ENCODE data around the gene ANKRD29. TPM values are rescaled to one million over a fixed set of nuclear protein-coding genes. Genes with fewer than 3 reads are reported as not detected.
A peak's percentile ranks its signal among the peaks of the same experiment; 100 is the strongest.

Gene ANKRD29
- polyA plus RNA-seq, 1 donor (not counting 4 experiments of a cell fraction or from before 2014, with no cell fraction given) = 3.7 TPM

- TF ChIP-seq EZH2 (IDR thresholded peaks at IDR 0.05; ENCODE audit: low read length) (no peak), CTCF (optimal IDR thresholded peaks at IDR 0.05 in 1 of 3, IDR thresholded peaks at IDR 0.05 in 1 of 3, conservative IDR thresholded peaks at IDR 0.05 in 1 of 3; ENCODE audit: extremely low read depth in 1 of 3, insufficient read depth in 2 of 3, low read length in 3 of 3) (no peak)
- Histone ChIP-seq H3K4me1 (ENCODE audit: control insufficient read depth, extremely low read depth, insufficient read depth, low read length) (peaks cover 30% of the 10 kb centered on the region), H3K9me3 (ENCODE audit: control insufficient read depth, low read depth, low read length) (no peaks in the 10 kb centered on the region), H3K4me2 (ENCODE audit: control insufficient read depth, extremely low read depth, insufficient read depth, low read depth, low read length) (no peak overlapping the region), H3K9ac (ENCODE audit: control insufficient read depth, extremely low read depth, insufficient read depth, low read length) (no peak overlapping the region), H3K9me1 (ENCODE audit: control insufficient read depth, extremely low read depth, insufficient read depth, low read length) (peaks cover 4% of the 10 kb centered on the region), H4K20me1 (ENCODE audit: control insufficient read depth, extremely low read depth, insufficient read depth, low read length) (peaks cover 24% of the 10 kb centered on the region), H3K79me2 (ENCODE audit: control insufficient read depth, insufficient read depth, low read length) (peaks cover 81% of the 10 kb centered on the region), H3K27me3 (ENCODE audit: control insufficient read depth, extremely low read depth, insufficient read depth, low read length) (no peaks in the 10 kb centered on the region), H3K27ac (ENCODE audit: control insufficient read depth, insufficient read depth, low read length) (no peak overlapping the region), H2AFZ (ENCODE audit: control insufficient read depth, low read length) (no peak overlapping the region), H3K36me3 (ENCODE audit: control insufficient read depth in 2 of 2, extremely low read depth in 1 of 2, insufficient read depth in 2 of 2, low read length in 2 of 2) (peaks cover 4 to 20% of the 10 kb centered on the region in 2 experiments), H3K4me3 (ENCODE audit: control insufficient read depth in 2 of 3, extremely low read depth in 1 of 3, insufficient read depth in 2 of 3, low read depth in 1 of 3, low read length in 3 of 3) (no peak overlapping the region)
- dilution Hi-C loops (cut with MboI; ENCODE audit: extremely low pct_ligation_motif_present, low sequenced_read_pairs) = no loop called here
- DNase-seq (ENCODE audit: low read depth, low spot score) = no peak
- no peak for FAIRE-seq
Observed at GRCh38 chr18:23580677-23581367, 81.9 kb downstream of the ANKRD29 start.

- peaks cover 4% of the 10 kb centered on the region for H3K9me1 ChIP-seq (ENCODE audit: control insufficient read depth, extremely low read depth, insufficient read depth, low read length)
- H3K27ac ChIP-seq (ENCODE audit: control insufficient read depth, insufficient read depth, low read length) = peak overlapping the region; percentile 18
- H3K4me2 ChIP-seq (ENCODE audit: control insufficient read depth, extremely low read depth, insufficient read depth, low read depth, low read length) = no peak overlapping the region
- FAIRE-seq (no peak), DNase-seq (ENCODE audit: low read depth, low spot score) (no peak)
- no peaks in the 10 kb centered on the region for H3K9me3 ChIP-seq (ENCODE audit: control insufficient read depth, low read depth, low read length)
- no peak overlapping the region for H3K9ac ChIP-seq (ENCODE audit: control insufficient read depth, extremely low read depth, insufficient read depth, low read length)
- H4K20me1 ChIP-seq (ENCODE audit: control insufficient read depth, extremely low read depth, insufficient read depth, low read length) = peaks cover 30% of the 10 kb centered on the region
- H3K27me3 ChIP-seq (ENCODE audit: control insufficient read depth, extremely low read depth, insufficient read depth, low read length) = no peaks in the 10 kb centered on the region
- peaks cover 29% of the 10 kb centered on the region for H3K4me1 ChIP-seq (ENCODE audit: control insufficient read depth, extremely low read depth, insufficient read depth, low read length)
- TF ChIP-seq CTCF (optimal IDR thresholded peaks at IDR 0.05 in 1 of 3, IDR thresholded peaks at IDR 0.05 in 1 of 3, conservative IDR thresholded peaks at IDR 0.05 in 1 of 3; ENCODE audit: extremely low read depth in 1 of 3, insufficient read depth in 2 of 3, low read length in 3 of 3) (no peak), EZH2 (IDR thresholded peaks at IDR 0.05; ENCODE audit: low read length) (no peak)
- H2AFZ ChIP-seq (ENCODE audit: control insufficient read depth, low read length) = no peak overlapping the region
- H3K79me2 ChIP-seq (ENCODE audit: control insufficient read depth, insufficient read depth, low read length) = peaks cover 75% of the 10 kb centered on the region
- H3K4me3 ChIP-seq (ENCODE audit: control insufficient read depth in 2 of 3, extremely low read depth in 1 of 3, insufficient read depth in 2 of 3, low read depth in 1 of 3, low read length in 3 of 3) = no peak overlapping the region
- H3K36me3 ChIP-seq (ENCODE audit: control insufficient read depth in 2 of 2, extremely low read depth in 1 of 2, insufficient read depth in 2 of 2, low read length in 2 of 2) = peaks cover 9 to 20% of the 10 kb centered on the region in 2 experiments
- dilution Hi-C loops (cut with MboI; ENCODE audit: extremely low pct_ligation_motif_present, low sequenced_read_pairs) = no loop called here
Observed at GRCh38 chr18:23578891-23579653, 83.6 kb downstream of the ANKRD29 start.

All from keratinocyte (primary cell).